Measurements from ENCODE around the gene RRP9.
"Not testable (repeated sequence)": the region's sequence is repeated elsewhere in the genome, so short reads cannot be mapped to it uniquely, and the experiment has no call there.

The RRP9 gene

GRCh38 chr3:51904034-51904823 lies 37.5 kb downstream of the RRP9 start:
- DNase-seq (ENCODE audit: low read depth, low spot score) = no peak

GRCh38 chr3:51902361-51902760 lies 39.3 kb downstream of the RRP9 start:
- DNase-seq (ENCODE audit: low read depth, low spot score) = not testable (repeated sequence)

- not testable (repeated sequence) for DNase-seq (ENCODE audit: low read depth, low spot score)
These were observed 41.7 kb downstream of the RRP9 start for GRCh38 chr3:51900043-51900442.

GRCh38 chr3:51897391-51897790 lies 44.3 kb downstream of the RRP9 start:
- DNase-seq (ENCODE audit: low read depth, low spot score) = no peak

- DNase-seq (ENCODE audit: low read depth, low spot score) = no peak
These were observed 44.9 kb downstream of the RRP9 start for GRCh38 chr3:51896607-51897305.

- no peak for DNase-seq (ENCODE audit: low read depth, low spot score)
These were observed 46.8 kb downstream of the RRP9 start for GRCh38 chr3:51894939-51895338.

GRCh38 chr3:51894391-51894790 lies 47.3 kb downstream of the RRP9 start:
- DNase-seq (ENCODE audit: low read depth, low spot score) = no peak

GRCh38 chr3:51891242-51892039 lies 50.3 kb downstream of the RRP9 start:
- no peak for DNase-seq (ENCODE audit: low read depth, low spot score)

- no peak for DNase-seq (ENCODE audit: low read depth, low spot score)
These were observed 53.1 kb downstream of the RRP9 start for GRCh38 chr3:51888463-51889105.

GRCh38 chr3:51887620-51888019 lies 54.1 kb downstream of the RRP9 start:
- no peak for DNase-seq (ENCODE audit: low read depth, low spot score)

GRCh38 chr3:51886447-51886846 lies 55.3 kb downstream of the RRP9 start:
- no peak for DNase-seq (ENCODE audit: low read depth, low spot score)

Measured in smooth muscle cell of the brain vasculature (primary cell).